DND-41 (cell line): ENCODE data around the gene CACNA1S.

Source experiments
- EZH2 ChIP-seq: IDR thresholded peaks from 3 replicates; pipeline ENCODE4 v1.6.1; 2012; ENCODE audit warnings: borderline replicate concordance, low read depth, mild to moderate bottlenecking, moderate library complexity, low read length, inconsistent platforms; ENCODE audit not compliant: severe bottlenecking
- TF ChIP-seq, protein P1 (sequence below): IDR thresholded peaks from 2 replicates; pipeline ENCODE4 v1.5.1; 2012; ENCODE audit warnings: borderline replicate concordance, low read length, moderate library complexity, mild to moderate bottlenecking; ENCODE audit not compliant: poor library complexity, severe bottlenecking; ENCODE audit errors: extremely low read depth

- TF ChIP-seq, protein P1, sequence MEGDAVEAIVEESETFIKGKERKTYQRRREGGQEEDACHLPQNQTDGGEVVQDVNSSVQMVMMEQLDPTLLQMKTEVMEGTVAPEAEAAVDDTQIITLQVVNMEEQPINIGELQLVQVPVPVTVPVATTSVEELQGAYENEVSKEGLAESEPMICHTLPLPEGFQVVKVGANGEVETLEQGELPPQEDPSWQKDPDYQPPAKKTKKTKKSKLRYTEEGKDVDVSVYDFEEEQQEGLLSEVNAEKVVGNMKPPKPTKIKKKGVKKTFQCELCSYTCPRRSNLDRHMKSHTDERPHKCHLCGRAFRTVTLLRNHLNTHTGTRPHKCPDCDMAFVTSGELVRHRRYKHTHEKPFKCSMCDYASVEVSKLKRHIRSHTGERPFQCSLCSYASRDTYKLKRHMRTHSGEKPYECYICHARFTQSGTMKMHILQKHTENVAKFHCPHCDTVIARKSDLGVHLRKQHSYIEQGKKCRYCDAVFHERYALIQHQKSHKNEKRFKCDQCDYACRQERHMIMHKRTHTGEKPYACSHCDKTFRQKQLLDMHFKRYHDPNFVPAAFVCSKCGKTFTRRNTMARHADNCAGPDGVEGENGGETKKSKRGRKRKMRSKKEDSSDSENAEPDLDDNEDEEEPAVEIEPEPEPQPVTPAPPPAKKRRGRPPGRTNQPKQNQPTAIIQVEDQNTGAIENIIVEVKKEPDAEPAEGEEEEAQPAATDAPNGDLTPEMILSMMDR = no peak
- no peak for TF ChIP-seq EZH2
Observed at GRCh38 chr1:201122321-201122957, 10.2 kb upstream of the CACNA1S start.
